ENCODE measurements around the gene UTS2B. TPM values are rescaled to one million over a fixed set of nuclear protein-coding genes. Genes with fewer than 3 reads are reported as not detected.

Gene UTS2B
- total RNA-seq, 1 experiment from 2014 or later, result 4.7 TPM

GRCh38 chr3:191362037-191362436 lies 31.7 kb upstream of the UTS2B start:
- no peak overlapping the region for H3K4me3 ChIP-seq (ENCODE audit: low read depth, low read length, poor library complexity, severe bottlenecking)
- H3K27me3 ChIP-seq (replicated peaks; ENCODE audit: insufficient read depth, low read depth, low read length, poor library complexity), result no peaks in the 10 kb centered on the region
- CTCF ChIA-PET, result no interaction called here
- peaks cover 39% of the 10 kb centered on the region for H3K4me1 ChIP-seq (ENCODE audit: insufficient read depth, low read length, poor library complexity, severe bottlenecking)
- intact Hi-C loops (cut with micrococcal nuclease; ENCODE audit: unreplicated experiment), result no loop called here
- BruUV-seq (replicated peaks), result no TSS peak
- peaks cover 23% of the 10 kb centered on the region for H3K36me3 ChIP-seq (ENCODE audit: insufficient read depth, low read length, poor library complexity, severe bottlenecking)
- TF ChIP-seq CTCF (conservative IDR thresholded peaks at IDR 0.05; ENCODE audit: low read depth, low read length) (no peak), EZH2 (IDR thresholded peaks at IDR 0.05; ENCODE audit: borderline replicate concordance, low read depth, low read length, poor library complexity, severe bottlenecking) (no peak)
- POLR2A ChIA-PET (ENCODE audit: low non-redundant PET), result no interaction called here
- peak overlapping the region; percentile 16 for H3K27ac ChIP-seq (ENCODE audit: low read depth, low read length, poor library complexity, severe bottlenecking)
- no peak for DNase-seq (ENCODE audit: low spot score)
- H3K9me3 ChIP-seq (ENCODE audit: low read depth, low read length, poor library complexity, severe bottlenecking), result no peaks in the 10 kb centered on the region

- POLR2A ChIA-PET (ENCODE audit: low non-redundant PET), result no interaction called here
- H3K36me3 ChIP-seq (ENCODE audit: insufficient read depth, low read length, poor library complexity, severe bottlenecking), result peaks cover 23% of the 10 kb centered on the region
- H3K4me3 ChIP-seq (ENCODE audit: low read depth, low read length, poor library complexity, severe bottlenecking), result no peak overlapping the region
- H3K4me1 ChIP-seq (ENCODE audit: insufficient read depth, low read length, poor library complexity, severe bottlenecking), result peaks cover 36% of the 10 kb centered on the region
- intact Hi-C loops (cut with micrococcal nuclease; ENCODE audit: unreplicated experiment), result no loop called here
- DNase-seq (ENCODE audit: low spot score), result peak; percentile 67
- CTCF ChIA-PET, result no interaction called here
- H3K27me3 ChIP-seq (replicated peaks; ENCODE audit: insufficient read depth, low read depth, low read length, poor library complexity), result no peaks in the 10 kb centered on the region
- no peak for TF ChIP-seq CTCF (conservative IDR thresholded peaks at IDR 0.05; ENCODE audit: low read depth, low read length)
- TF ChIP-seq EZH2 (IDR thresholded peaks at IDR 0.05; ENCODE audit: borderline replicate concordance, low read depth, low read length, poor library complexity, severe bottlenecking), result no peak
- BruUV-seq (replicated peaks), result no TSS peak
- no peaks in the 10 kb centered on the region for H3K9me3 ChIP-seq (ENCODE audit: low read depth, low read length, poor library complexity, severe bottlenecking)
- H3K27ac ChIP-seq (ENCODE audit: low read depth, low read length, poor library complexity, severe bottlenecking), result peak overlapping the region; percentile 3
Observed at GRCh38 chr3:191361456-191361855, 31.1 kb upstream of the UTS2B start.

- intact Hi-C loops (cut with micrococcal nuclease; ENCODE audit: unreplicated experiment), result no loop called here
- ChIA-PET POLR2A (ENCODE audit: low non-redundant PET) (no interaction called here), CTCF (no interaction called here)
- peaks cover 23% of the 10 kb centered on the region for H3K36me3 ChIP-seq (ENCODE audit: insufficient read depth, low read length, poor library complexity, severe bottlenecking)
- no peak overlapping the region for H3K4me3 ChIP-seq (ENCODE audit: low read depth, low read length, poor library complexity, severe bottlenecking)
- BruUV-seq (replicated peaks), result no TSS peak
- TF ChIP-seq CTCF (conservative IDR thresholded peaks at IDR 0.05; ENCODE audit: low read depth, low read length), result no peak
- no peak for TF ChIP-seq EZH2 (IDR thresholded peaks at IDR 0.05; ENCODE audit: borderline replicate concordance, low read depth, low read length, poor library complexity, severe bottlenecking)
- peaks cover 39% of the 10 kb centered on the region for H3K4me1 ChIP-seq (ENCODE audit: insufficient read depth, low read length, poor library complexity, severe bottlenecking)
- H3K27ac ChIP-seq (ENCODE audit: low read depth, low read length, poor library complexity, severe bottlenecking), result no peak overlapping the region
- H3K27me3 ChIP-seq (replicated peaks; ENCODE audit: insufficient read depth, low read depth, low read length, poor library complexity), result no peaks in the 10 kb centered on the region
- H3K9me3 ChIP-seq (ENCODE audit: low read depth, low read length, poor library complexity, severe bottlenecking), result no peaks in the 10 kb centered on the region
- DNase-seq (ENCODE audit: low spot score), result no peak
Observed at GRCh38 chr3:191360620-191361019, 30.3 kb upstream of the UTS2B start.

Measured in A673 (cell line).